ENCODE data around the gene TTLL4. TPM values are rescaled to one million over a fixed set of nuclear protein-coding genes. Genes with fewer than 3 reads are reported as not detected.

The TTLL4 gene, protein sequence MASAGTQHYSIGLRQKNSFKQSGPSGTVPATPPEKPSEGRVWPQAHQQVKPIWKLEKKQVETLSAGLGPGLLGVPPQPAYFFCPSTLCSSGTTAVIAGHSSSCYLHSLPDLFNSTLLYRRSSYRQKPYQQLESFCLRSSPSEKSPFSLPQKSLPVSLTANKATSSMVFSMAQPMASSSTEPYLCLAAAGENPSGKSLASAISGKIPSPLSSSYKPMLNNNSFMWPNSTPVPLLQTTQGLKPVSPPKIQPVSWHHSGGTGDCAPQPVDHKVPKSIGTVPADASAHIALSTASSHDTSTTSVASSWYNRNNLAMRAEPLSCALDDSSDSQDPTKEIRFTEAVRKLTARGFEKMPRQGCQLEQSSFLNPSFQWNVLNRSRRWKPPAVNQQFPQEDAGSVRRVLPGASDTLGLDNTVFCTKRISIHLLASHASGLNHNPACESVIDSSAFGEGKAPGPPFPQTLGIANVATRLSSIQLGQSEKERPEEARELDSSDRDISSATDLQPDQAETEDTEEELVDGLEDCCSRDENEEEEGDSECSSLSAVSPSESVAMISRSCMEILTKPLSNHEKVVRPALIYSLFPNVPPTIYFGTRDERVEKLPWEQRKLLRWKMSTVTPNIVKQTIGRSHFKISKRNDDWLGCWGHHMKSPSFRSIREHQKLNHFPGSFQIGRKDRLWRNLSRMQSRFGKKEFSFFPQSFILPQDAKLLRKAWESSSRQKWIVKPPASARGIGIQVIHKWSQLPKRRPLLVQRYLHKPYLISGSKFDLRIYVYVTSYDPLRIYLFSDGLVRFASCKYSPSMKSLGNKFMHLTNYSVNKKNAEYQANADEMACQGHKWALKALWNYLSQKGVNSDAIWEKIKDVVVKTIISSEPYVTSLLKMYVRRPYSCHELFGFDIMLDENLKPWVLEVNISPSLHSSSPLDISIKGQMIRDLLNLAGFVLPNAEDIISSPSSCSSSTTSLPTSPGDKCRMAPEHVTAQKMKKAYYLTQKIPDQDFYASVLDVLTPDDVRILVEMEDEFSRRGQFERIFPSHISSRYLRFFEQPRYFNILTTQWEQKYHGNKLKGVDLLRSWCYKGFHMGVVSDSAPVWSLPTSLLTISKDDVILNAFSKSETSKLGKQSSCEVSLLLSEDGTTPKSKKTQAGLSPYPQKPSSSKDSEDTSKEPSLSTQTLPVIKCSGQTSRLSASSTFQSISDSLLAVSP
- polyA plus RNA-seq, result 10 to 100 TPM; 11.5 to 20.0 TPM

GRCh38 chr2:218710687-218711549, at the start of gene TTLL4:
Gene TTLL4, plus strand, starts transcription at chr2:218710835. Its CDS starts 26,842 bp downstream, at chr2:218737677.
- H3K9me3 ChIP-seq (ENCODE audit: control insufficient read depth in 2 of 2, insufficient read depth in 1 of 2, low read depth in 1 of 2, low read length in 1 of 2), result no peaks in the 10 kb centered on the region
- H3K4me1 ChIP-seq (ENCODE audit: control insufficient read depth in 2 of 2, insufficient read depth in 2 of 2, low read length in 1 of 2), result no peaks in the 10 kb centered on the region
- H3K36me3 ChIP-seq (ENCODE audit: control insufficient read depth in 2 of 2, insufficient read depth in 2 of 2, low read length in 1 of 2), result no peaks in the 10 kb centered on the region
- peak within 1 kb of the TSS; percentile 95 for H3K27ac ChIP-seq (ENCODE audit: low read depth in 2 of 2, low read length in 1 of 2)
- H3K4me3 ChIP-seq (ENCODE audit: low read depth in 1 of 2, low read length in 2 of 2), result peak within 1 kb of the TSS; percentile 84 to 88
- WGBS, 2 donors, result 0% methylated on average over 57 to 74 of the region's 74 CpGs
- no peaks in the 10 kb centered on the region for H3K27me3 ChIP-seq (ENCODE audit: control insufficient read depth in 1 of 2, insufficient read depth in 2 of 2, low read length in 2 of 2)

GRCh38 chr2:218662377-218662776, 48.3 kb upstream of the TTLL4 start:
- H3K27me3 ChIP-seq (ENCODE audit: control insufficient read depth in 1 of 2, insufficient read depth in 2 of 2, low read length in 2 of 2), result no peaks in the 10 kb centered on the region
- H3K27ac ChIP-seq (ENCODE audit: low read depth in 2 of 2, low read length in 1 of 2), result no peak overlapping the region
- H3K4me3 ChIP-seq (ENCODE audit: low read depth in 1 of 2, low read length in 2 of 2), result no peak overlapping the region
- WGBS, 2 donors, result 86 to 91% methylated on average over 7 of the region's 7 CpGs
- H3K4me1 ChIP-seq (ENCODE audit: control insufficient read depth in 2 of 2, insufficient read depth in 2 of 2, low read length in 1 of 2), result peaks cover 0 to 6% of the 10 kb centered on the region in 2 donors
- H3K36me3 ChIP-seq (ENCODE audit: control insufficient read depth in 2 of 2, insufficient read depth in 2 of 2, low read length in 1 of 2), result peaks cover 20 to 36% of the 10 kb centered on the region in 2 donors
- no peaks in the 10 kb centered on the region for H3K9me3 ChIP-seq (ENCODE audit: control insufficient read depth in 2 of 2, insufficient read depth in 1 of 2, low read depth in 1 of 2, low read length in 1 of 2)

DNA sequence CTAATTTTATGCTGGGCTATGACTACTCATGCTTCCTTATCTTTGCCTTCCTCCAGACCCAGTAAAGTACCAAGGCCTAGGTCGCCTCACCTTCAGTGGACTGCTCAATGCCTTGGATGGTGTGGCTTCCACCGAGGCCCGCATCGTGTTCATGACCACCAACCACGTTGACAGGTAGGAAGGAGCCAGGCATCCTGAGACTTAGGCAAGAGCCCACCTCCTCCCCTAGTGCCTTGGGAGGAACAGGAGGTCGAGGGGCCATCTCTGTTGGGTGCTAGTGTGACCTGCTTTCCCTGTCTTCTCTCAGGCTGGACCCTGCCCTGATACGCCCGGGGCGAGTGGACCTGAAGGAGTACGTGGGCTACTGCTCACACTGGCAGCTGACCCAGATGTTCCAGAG, 47.8 kb upstream of the TTLL4 start:
- H3K4me1 ChIP-seq (ENCODE audit: control insufficient read depth in 2 of 2, insufficient read depth in 2 of 2, low read length in 1 of 2), result peaks cover 0 to 6% of the 10 kb centered on the region in 2 donors
- no peaks in the 10 kb centered on the region for H3K9me3 ChIP-seq (ENCODE audit: control insufficient read depth in 2 of 2, insufficient read depth in 1 of 2, low read depth in 1 of 2, low read length in 1 of 2)
- no peak overlapping the region for H3K27ac ChIP-seq (ENCODE audit: low read depth in 2 of 2, low read length in 1 of 2)
- H3K27me3 ChIP-seq (ENCODE audit: control insufficient read depth in 1 of 2, insufficient read depth in 2 of 2, low read length in 2 of 2), result no peaks in the 10 kb centered on the region
- peaks cover 22 to 36% of the 10 kb centered on the region in 2 donors for H3K36me3 ChIP-seq (ENCODE audit: control insufficient read depth in 2 of 2, insufficient read depth in 2 of 2, low read length in 1 of 2)
- no peak overlapping the region for H3K4me3 ChIP-seq (ENCODE audit: low read depth in 1 of 2, low read length in 2 of 2)
- 87 to 91% methylated on average over 10 of the region's 10 CpGs for WGBS, 2 donors

DNA sequence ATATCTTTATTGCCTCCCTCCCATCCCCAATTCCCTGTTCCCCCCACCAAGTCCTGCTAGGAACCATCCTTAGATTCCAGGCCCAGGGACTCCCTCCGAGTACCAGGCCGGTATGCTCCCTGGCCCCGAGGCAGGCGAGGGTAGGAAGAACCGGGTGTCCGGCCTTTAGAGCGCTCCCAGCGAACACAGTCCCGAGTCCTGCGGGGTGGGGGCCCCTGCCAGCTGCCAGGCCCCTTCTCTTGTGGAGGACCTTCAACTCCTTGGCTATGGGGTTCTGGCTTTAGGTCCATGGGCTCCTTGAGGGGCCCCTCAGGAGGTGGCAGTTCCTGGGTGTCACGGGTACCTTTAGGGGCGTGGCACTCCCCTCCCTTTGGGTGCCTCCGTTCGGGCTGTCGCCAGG, 46.7 kb upstream of the TTLL4 start:
- no peaks in the 10 kb centered on the region for H3K27me3 ChIP-seq (ENCODE audit: control insufficient read depth in 1 of 2, insufficient read depth in 2 of 2, low read length in 2 of 2)
- WGBS, 2 donors, result 86 to 91% methylated on average over 15 of the region's 15 CpGs
- no peaks in the 10 kb centered on the region for H3K9me3 ChIP-seq (ENCODE audit: control insufficient read depth in 2 of 2, insufficient read depth in 1 of 2, low read depth in 1 of 2, low read length in 1 of 2)
- H3K4me1 ChIP-seq (ENCODE audit: control insufficient read depth in 2 of 2, insufficient read depth in 2 of 2, low read length in 1 of 2), result peaks cover 0 to 3% of the 10 kb centered on the region in 2 donors
- H3K36me3 ChIP-seq (ENCODE audit: control insufficient read depth in 2 of 2, insufficient read depth in 2 of 2, low read length in 1 of 2), result peaks cover 25 to 36% of the 10 kb centered on the region in 2 donors
- no peak overlapping the region for H3K27ac ChIP-seq (ENCODE audit: low read depth in 2 of 2, low read length in 1 of 2)
- H3K4me3 ChIP-seq (ENCODE audit: low read depth in 1 of 2, low read length in 2 of 2), result no peak overlapping the region

- peaks cover 25 to 36% of the 10 kb centered on the region in 2 donors for H3K36me3 ChIP-seq (ENCODE audit: control insufficient read depth in 2 of 2, insufficient read depth in 2 of 2, low read length in 1 of 2)
- no peak overlapping the region for H3K4me3 ChIP-seq (ENCODE audit: low read depth in 1 of 2, low read length in 2 of 2)
- no peak overlapping the region for H3K27ac ChIP-seq (ENCODE audit: low read depth in 2 of 2, low read length in 1 of 2)
- 90 to 95% methylated on average over 7 of the region's 7 CpGs for WGBS, 2 donors
- H3K9me3 ChIP-seq (ENCODE audit: control insufficient read depth in 2 of 2, insufficient read depth in 1 of 2, low read depth in 1 of 2, low read length in 1 of 2), result no peaks in the 10 kb centered on the region
- no peaks in the 10 kb centered on the region for H3K27me3 ChIP-seq (ENCODE audit: control insufficient read depth in 1 of 2, insufficient read depth in 2 of 2, low read length in 2 of 2)
- H3K4me1 ChIP-seq (ENCODE audit: control insufficient read depth in 2 of 2, insufficient read depth in 2 of 2, low read length in 1 of 2), result peaks cover 0 to 3% of the 10 kb centered on the region in 2 donors
These were observed 46.0 kb upstream of the TTLL4 start for GRCh38 chr2:218664653-218665052.

DNA sequence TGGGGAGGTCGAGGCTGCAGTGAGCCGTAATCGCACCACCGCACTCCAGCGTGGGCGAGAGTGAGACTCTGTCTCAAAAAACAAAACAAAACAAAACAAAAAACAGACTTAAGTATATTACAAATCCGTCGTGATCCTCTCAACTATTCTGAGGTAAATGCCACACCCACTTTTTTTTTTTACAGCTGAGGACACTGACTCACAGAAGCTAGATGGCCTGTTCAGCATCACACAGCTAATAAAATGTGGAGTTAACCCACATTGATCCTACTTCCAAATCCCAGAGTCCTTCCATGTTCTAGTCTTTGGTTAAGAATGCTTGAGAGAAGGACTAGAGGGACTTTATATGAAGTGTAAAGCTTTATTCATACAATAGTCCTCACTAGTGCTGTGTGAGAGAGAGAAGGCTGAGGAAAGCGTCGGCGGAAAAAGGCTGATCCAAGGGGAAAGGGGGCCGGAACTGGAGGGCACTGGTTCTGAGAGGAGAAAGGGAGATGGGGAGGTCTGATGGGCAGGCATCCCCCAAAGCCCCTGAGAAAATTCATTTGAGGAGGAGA, 39.5 kb upstream of the TTLL4 start:
- Histone ChIP-seq H3K9me3 (ENCODE audit: control insufficient read depth in 2 of 2, insufficient read depth in 1 of 2, low read depth in 1 of 2, low read length in 1 of 2) (no peaks in the 10 kb centered on the region), H3K4me3 (ENCODE audit: low read depth in 1 of 2, low read length in 2 of 2) (peak overlapping the region; percentile 80 to 99), H3K27me3 (ENCODE audit: control insufficient read depth in 1 of 2, insufficient read depth in 2 of 2, low read length in 2 of 2) (no peaks in the 10 kb centered on the region), H3K27ac (ENCODE audit: low read depth in 2 of 2, low read length in 1 of 2) (peak overlapping the region; percentile 74 to 92), H3K36me3 (ENCODE audit: control insufficient read depth in 2 of 2, insufficient read depth in 2 of 2, low read length in 1 of 2) (peaks cover 4 to 9% of the 10 kb centered on the region in 2 donors), H3K4me1 (ENCODE audit: control insufficient read depth in 2 of 2, insufficient read depth in 2 of 2, low read length in 1 of 2) (peaks cover 0 to 5% of the 10 kb centered on the region in 2 donors)
- WGBS, 2 donors, result 33 to 36% methylated on average over 12 of the region's 12 CpGs

- Histone ChIP-seq H3K9me3 (ENCODE audit: control insufficient read depth in 2 of 2, insufficient read depth in 1 of 2, low read depth in 1 of 2, low read length in 1 of 2) (no peaks in the 10 kb centered on the region), H3K4me1 (ENCODE audit: control insufficient read depth in 2 of 2, insufficient read depth in 2 of 2, low read length in 1 of 2) (peaks cover 0 to 5% of the 10 kb centered on the region in 2 donors), H3K27me3 (ENCODE audit: control insufficient read depth in 1 of 2, insufficient read depth in 2 of 2, low read length in 2 of 2) (no peaks in the 10 kb centered on the region), H3K4me3 (ENCODE audit: low read depth in 1 of 2, low read length in 2 of 2) (peak within 1 kb of the TSS; percentile 80 to 99), H3K27ac (ENCODE audit: low read depth in 2 of 2, low read length in 1 of 2) (peak within 1 kb of the TSS; percentile 74 to 92), H3K36me3 (ENCODE audit: control insufficient read depth in 2 of 2, insufficient read depth in 2 of 2, low read length in 1 of 2) (peaks cover 4 to 9% of the 10 kb centered on the region in 2 donors)
- 0% methylated on average over 49 of the region's 49 CpGs for WGBS, 2 donors
These were observed 38.7 kb upstream of the TTLL4 start, which contains the start of the genes RNF25 and STK36 for GRCh38 chr2:218671654-218672566. Gene RNF25, minus strand, starts transcription at chr2:218672002. Its CDS starts 32 bp downstream, at chr2:218671970. Gene STK36, plus strand, starts transcription at chr2:218672086. Its CDS starts 744 bp downstream, at chr2:218672830.

DNA sequence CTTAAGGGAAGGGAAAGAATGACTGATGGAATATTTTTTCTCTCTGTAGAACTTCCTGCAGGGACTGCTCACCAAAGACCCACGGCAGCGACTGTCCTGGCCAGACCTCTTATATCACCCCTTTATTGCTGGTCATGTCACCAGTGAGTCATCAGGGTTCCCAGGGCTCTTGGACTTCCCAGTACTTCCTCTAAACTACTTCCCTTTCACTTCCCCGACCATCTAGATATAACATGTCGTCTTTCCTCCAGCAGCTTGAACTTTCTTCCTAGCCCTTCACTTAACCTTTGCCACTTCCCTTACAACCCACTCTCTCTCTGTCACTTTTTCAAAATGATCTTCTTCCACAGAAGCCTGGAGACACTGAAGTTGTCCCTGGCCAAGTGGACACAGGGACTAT, 31.5 kb upstream of the TTLL4 start:
- WGBS, 2 donors, result 69 to 71% methylated on average over 4 of the region's 4 CpGs

More for the DNA sequence above, 31.5 kb upstream of the TTLL4 start:
- Histone ChIP-seq H3K27ac (ENCODE audit: low read depth in 2 of 2, low read length in 1 of 2) (no peak overlapping the region), H3K27me3 (ENCODE audit: control insufficient read depth in 1 of 2, insufficient read depth in 2 of 2, low read length in 2 of 2) (no peaks in the 10 kb centered on the region), H3K4me1 (ENCODE audit: control insufficient read depth in 2 of 2, insufficient read depth in 2 of 2, low read length in 1 of 2) (no peaks in the 10 kb centered on the region), H3K9me3 (ENCODE audit: control insufficient read depth in 2 of 2, insufficient read depth in 1 of 2, low read depth in 1 of 2, low read length in 1 of 2) (no peaks in the 10 kb centered on the region), H3K4me3 (ENCODE audit: low read depth in 1 of 2, low read length in 2 of 2) (no peak overlapping the region), H3K36me3 (ENCODE audit: control insufficient read depth in 2 of 2, insufficient read depth in 2 of 2, low read length in 1 of 2) (peaks cover 4 to 10% of the 10 kb centered on the region in 2 donors)
